Tibial nerve (tissue), 4 donors: Measurements from ENCODE around the gene BRK1.

Source experiments
- EP300 ChIP-seq, 2 donors: sonication (generic); formaldehyde crosslinking; IDR thresholded peaks; one replicate each; pipeline ENCODE4 v1.6.1; 2017; ENCODE audit warnings: antibody characterized with exemption in 2 of 2, mild to moderate bottlenecking in 1 of 2
- POLR2A ChIP-seq, 2 donors: fragments of 450-650 bp; IDR thresholded peaks; one replicate each; pipeline ENCODE4 v1.6.1; 2017; ENCODE audit warnings: antibody characterized with exemption in 2 of 2, mild to moderate bottlenecking in 2 of 2, moderate library complexity in 2 of 2
- TF ChIP-seq, protein P1 (sequence below), 5 experiments: fragments of 200-600 bp in 3 of 5; fragments of 450-650 bp in 2 of 5; sonication (generic) in 3 of 5; IDR thresholded peaks; one replicate each; pipeline ENCODE4 v1.5.1; 2016 to 2019; ENCODE audit warnings: antibody characterized with exemption in 5 of 5, mild to moderate bottlenecking in 3 of 5, moderate library complexity in 2 of 5

DNA sequence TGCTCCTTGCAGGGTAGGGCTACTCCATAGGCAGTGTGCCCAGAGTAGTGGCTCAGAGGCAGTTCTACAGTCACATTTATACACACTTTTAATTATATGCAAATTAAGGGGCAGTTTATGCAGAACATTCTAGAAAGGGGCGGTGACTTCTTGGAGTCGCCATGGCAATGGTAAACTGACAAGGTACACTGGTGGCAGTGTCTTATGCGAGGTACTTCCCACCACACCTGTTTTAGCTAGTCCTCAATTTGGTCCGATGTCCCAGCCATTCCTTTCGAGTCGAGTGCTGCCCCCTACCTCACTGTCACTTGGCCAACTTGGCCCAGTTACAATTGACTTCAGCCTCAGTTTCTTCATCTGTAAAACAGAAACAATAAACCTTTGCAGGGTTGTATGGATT, 45.5 kb downstream of the BRK1 start:
- TF ChIP-seq, protein P1, sequence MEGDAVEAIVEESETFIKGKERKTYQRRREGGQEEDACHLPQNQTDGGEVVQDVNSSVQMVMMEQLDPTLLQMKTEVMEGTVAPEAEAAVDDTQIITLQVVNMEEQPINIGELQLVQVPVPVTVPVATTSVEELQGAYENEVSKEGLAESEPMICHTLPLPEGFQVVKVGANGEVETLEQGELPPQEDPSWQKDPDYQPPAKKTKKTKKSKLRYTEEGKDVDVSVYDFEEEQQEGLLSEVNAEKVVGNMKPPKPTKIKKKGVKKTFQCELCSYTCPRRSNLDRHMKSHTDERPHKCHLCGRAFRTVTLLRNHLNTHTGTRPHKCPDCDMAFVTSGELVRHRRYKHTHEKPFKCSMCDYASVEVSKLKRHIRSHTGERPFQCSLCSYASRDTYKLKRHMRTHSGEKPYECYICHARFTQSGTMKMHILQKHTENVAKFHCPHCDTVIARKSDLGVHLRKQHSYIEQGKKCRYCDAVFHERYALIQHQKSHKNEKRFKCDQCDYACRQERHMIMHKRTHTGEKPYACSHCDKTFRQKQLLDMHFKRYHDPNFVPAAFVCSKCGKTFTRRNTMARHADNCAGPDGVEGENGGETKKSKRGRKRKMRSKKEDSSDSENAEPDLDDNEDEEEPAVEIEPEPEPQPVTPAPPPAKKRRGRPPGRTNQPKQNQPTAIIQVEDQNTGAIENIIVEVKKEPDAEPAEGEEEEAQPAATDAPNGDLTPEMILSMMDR (IDR thresholded peaks at IDR 0.05), result no peak
- TF ChIP-seq EP300 (IDR thresholded peaks at IDR 0.05) (no peak), POLR2A (IDR thresholded peaks at IDR 0.05) (no peak)
